OCI-LY7 (cell line): ENCODE results near the gene PFKL. TPM values are rescaled to one million over a fixed set of nuclear protein-coding genes. Genes with fewer than 3 reads are reported as not detected.

Experiments used
- BruUV-seq: library from RNA; stranded (reverse); fragments of 400-500 nt; replicated peaks from 2 replicates; lab custom pipeline; 2021; lab: Mats Ljungman, UMichigan
- CTCF ChIA-PET: fragments of 300-600 bp; sonication (Branson Sonifier 250); formaldehyde crosslinking; loops from one replicate; lab custom pipeline; 2022; ENCODE audit warnings: antibody characterized with exemption; ENCODE audit not compliant: unreplicated experiment; lab: Charles Lee
- POLR2A ChIA-PET: fragments of 300-600 bp; sonication (Branson Sonifier 250); formaldehyde crosslinking; loops from one replicate; lab custom pipeline; 2022; ENCODE audit warnings: antibody characterized with exemption; lab: Charles Lee
- DNase-seq: peaks from one replicate; pipeline ENCODE4 v3.0.0-alpha.2; 2015; ENCODE audit warnings: low spot score
- H2AFZ ChIP-seq: fragments of 200-600 bp; sonication (generic), shearing (Covaris generic); 2 replicates; pipeline ENCODE4 v1.6.1; 2014; ENCODE audit warnings: mild to moderate bottlenecking, antibody characterized with exemption, low read length, moderate library complexity
- H3K27ac ChIP-seq: fragments of 200-600 bp; sonication (generic); 2 replicates; pipeline ENCODE4 v1.5.1; 2014; ENCODE audit warnings: mixed run types, low read depth, mild to moderate bottlenecking, moderate library complexity, low read length, inconsistent platforms; ENCODE audit not compliant: poor library complexity, severe bottlenecking
- H3K36me3 ChIP-seq: fragments of 200-600 bp; sonication (generic); 2 replicates; pipeline ENCODE4 v1.6.1; 2014; ENCODE audit warnings: mild to moderate bottlenecking, antibody characterized with exemption, low read length, moderate library complexity, mixed read lengths; ENCODE audit not compliant: insufficient read depth
- H3K4me1 ChIP-seq: fragments of 200-600 bp; sonication (generic); 2 replicates; pipeline ENCODE4 v1.5.1; 2014; ENCODE audit warnings: mild to moderate bottlenecking, low read length; ENCODE audit not compliant: insufficient read depth, poor library complexity, severe bottlenecking
- H3K4me2 ChIP-seq: fragments of 200-600 bp; sonication (generic); 2 replicates; pipeline ENCODE4 v1.6.1; 2014; ENCODE audit warnings: mild to moderate bottlenecking, low read length
- H3K4me3 ChIP-seq: fragments of 200-600 bp; sonication (generic); 2 replicates; pipeline ENCODE4 v1.5.1; 2014; ENCODE audit warnings: mild to moderate bottlenecking, low read depth, low read length; ENCODE audit not compliant: poor library complexity, severe bottlenecking
- H3K79me2 ChIP-seq: fragments of 200-600 bp; sonication (generic); 2 replicates; pipeline ENCODE4 v1.6.1; 2016; ENCODE audit warnings: low read depth, mild to moderate bottlenecking, low read length, moderate library complexity, mixed read lengths; ENCODE audit not compliant: insufficient read depth
- H3K9me2 ChIP-seq: fragments of 200-600 bp; sonication (generic); 2 replicates; pipeline ENCODE4 v1.6.1; 2016; ENCODE audit warnings: mild to moderate bottlenecking, low read length, mixed read lengths; ENCODE audit not compliant: insufficient read depth
- H3K9me3 ChIP-seq: fragments of 200-600 bp; sonication (generic); 2 replicates; pipeline ENCODE4 v1.6.1; 2014; ENCODE audit warnings: mild to moderate bottlenecking, mixed run types, low read length, mixed read lengths
- H4K20me1 ChIP-seq: fragments of 200-600 bp; sonication (generic); 2 replicates; pipeline ENCODE4 v1.6.1; 2014; ENCODE audit warnings: mild to moderate bottlenecking, antibody characterized with exemption, low read length, moderate library complexity, mixed read lengths; ENCODE audit not compliant: insufficient read depth
- CTCF ChIP-seq: fragments of 200-600 bp; sonication (generic); conservative IDR thresholded peaks from 2 replicates; pipeline ENCODE4 v1.5.1; 2014; ENCODE audit warnings: mild to moderate bottlenecking, antibody characterized with exemption, low read length, moderate library complexity, mixed read lengths
- EZH2phosphoT487 ChIP-seq: fragments of 200-600 bp; sonication (generic); IDR thresholded peaks from 2 replicates; pipeline ENCODE4 v1.6.1; 2018; ENCODE audit warnings: low read depth, borderline replicate concordance, mild to moderate bottlenecking, mixed run types, antibody characterized with exemption, low read length, moderate library complexity, mixed read lengths
- intact Hi-C: fragments of 100-400 bp; cut with micrococcal nuclease; formaldehyde crosslinking; loops from one replicate; pipeline ENCODE4 v1.10.0; 2022; ENCODE audit not compliant: unreplicated experiment
- total RNA-seq, 2 experiments: library from RNA; depleted of rRNA in 1 of 2; stranded (reverse); fragments of >200 nt in 1 of 2; shearing (Covaris generic) in 1 of 2; gene quantifications; 2 replicates each; pipeline ENCODE4 v1.2.3, GENCODE V29; 2014 to 2022

The PFKL gene
- total RNA-seq, 2 experiments from 2014 or later, result 102 to 128 TPM

DNA sequence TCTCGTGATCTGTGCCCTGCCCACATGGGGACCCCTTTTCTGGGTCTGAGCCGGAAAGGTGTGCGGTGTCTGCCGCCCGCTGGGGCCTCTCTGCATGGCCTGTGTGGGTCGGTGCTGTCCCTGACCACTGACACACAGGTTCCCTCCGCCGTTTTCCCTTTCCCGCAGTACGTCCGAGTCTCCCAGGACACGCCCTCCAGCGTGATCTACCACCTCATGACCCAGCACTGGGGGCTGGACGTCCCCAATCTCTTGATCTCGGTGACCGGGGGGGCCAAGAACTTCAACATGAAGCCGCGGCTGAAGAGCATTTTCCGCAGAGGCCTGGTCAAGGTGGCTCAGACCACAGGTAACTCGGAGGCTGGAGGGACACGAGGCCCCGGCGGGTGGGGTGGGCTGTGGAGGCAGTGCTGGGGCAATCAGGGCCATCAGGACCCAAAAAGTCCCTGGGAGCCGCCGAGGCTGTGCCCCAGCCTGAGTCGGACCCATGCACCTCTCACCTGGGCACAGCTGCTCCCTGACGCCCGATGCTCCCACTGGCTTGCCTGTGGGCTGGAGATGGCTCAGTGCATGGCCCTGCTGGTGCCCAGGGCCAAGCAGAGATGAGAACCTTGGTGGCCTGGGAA is 66.8 kb downstream of the PFKL start:
- Histone ChIP-seq H3K4me3 (no peak overlapping the region), H3K79me2 (no peaks in the 10 kb centered on the region), H3K9me2 (no peaks in the 10 kb centered on the region), H4K20me1 (no peaks in the 10 kb centered on the region), H3K36me3 (no peaks in the 10 kb centered on the region), H3K9me3 (0 out of 2 replicates have a peak, but pooled peaks cover 7% of the 10 kb centered on the region), H2AFZ (no peak overlapping the region), H3K4me2 (no peak overlapping the region), H3K27ac (no peak overlapping the region), H3K4me1 (no peaks in the 10 kb centered on the region)
- no peak for TF ChIP-seq CTCF
- no peak for TF ChIP-seq EZH2phosphoT487
- ChIA-PET CTCF (no interaction called here), POLR2A (no interaction called here)
- intact Hi-C loops, result no loop called here
- DNase-seq, result no peak
- no TSS peak for BruUV-seq

GRCh38 chr21:44368711-44369446 is 69.0 kb downstream of the PFKL start:
- no peak for TF ChIP-seq CTCF
- no peak for TF ChIP-seq EZH2phosphoT487
- no peaks in the 10 kb centered on the region for H3K79me2 ChIP-seq
- H3K4me1 ChIP-seq, result no peaks in the 10 kb centered on the region
- no peaks in the 10 kb centered on the region for H3K9me2 ChIP-seq
- H3K4me3 ChIP-seq, result no peak overlapping the region
- no peak overlapping the region for H3K4me2 ChIP-seq
- no peak for DNase-seq
- no peak overlapping the region for H2AFZ ChIP-seq
- no peaks in the 10 kb centered on the region for H3K36me3 ChIP-seq
- no peaks in the 10 kb centered on the region for H3K9me3 ChIP-seq
- ChIA-PET POLR2A (no interaction called here), CTCF (no interaction called here)
- BruUV-seq, result no TSS peak
- intact Hi-C loops, result no loop called here
- H4K20me1 ChIP-seq, result no peaks in the 10 kb centered on the region
- H3K27ac ChIP-seq, result no peak overlapping the region
